Activated CD8-positive, alpha-beta memory T cell treated with anti-CD3 and anti-CD28 coated beads, Interleukin-2, amount 50 U/mL, for 24 hours (primary cell): ENCODE results near the gene RAB40B.
"Not testable (repeated sequence)": the region's sequence is repeated elsewhere in the genome, so short reads cannot be mapped to it uniquely, and the experiment has no call there.

ENCODE experiments used
- DNase-seq: peaks from one replicate; pipeline ENCODE4 v3.0.0-alpha.2; 2020; ENCODE audit errors: extremely low read depth

Gene RAB40B

DNA sequence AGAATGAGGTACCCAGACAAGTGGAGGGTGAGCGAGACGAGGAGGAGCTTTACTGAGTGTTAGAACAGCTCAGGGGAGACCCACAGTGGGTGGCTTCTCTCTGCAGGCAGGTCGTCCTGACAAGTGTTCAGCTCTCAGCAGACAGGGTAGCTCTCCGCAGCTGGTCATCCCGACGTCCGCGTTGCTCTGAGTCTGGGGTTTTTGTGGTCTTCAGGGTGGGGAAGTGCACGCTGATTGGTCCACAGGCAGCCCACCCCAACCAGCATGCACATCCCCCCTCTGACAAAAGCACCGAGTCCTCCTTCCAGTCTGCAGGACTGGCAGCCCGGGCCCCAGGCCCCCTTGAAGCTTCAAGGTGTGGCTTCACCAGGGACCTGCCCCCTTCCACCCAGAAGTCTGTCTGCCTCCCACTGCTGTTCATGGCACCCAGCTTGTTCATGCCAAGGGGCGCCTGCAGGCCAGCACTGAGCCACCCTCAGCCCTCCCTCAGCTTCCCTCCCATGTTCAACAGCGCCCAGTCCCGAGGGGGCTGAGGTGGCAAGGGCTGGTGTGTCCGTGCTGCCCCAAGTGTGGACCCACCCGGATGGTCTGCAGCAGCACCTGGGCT, 30.4 kb downstream of the RAB40B start:
- no peak for DNase-seq

DNA sequence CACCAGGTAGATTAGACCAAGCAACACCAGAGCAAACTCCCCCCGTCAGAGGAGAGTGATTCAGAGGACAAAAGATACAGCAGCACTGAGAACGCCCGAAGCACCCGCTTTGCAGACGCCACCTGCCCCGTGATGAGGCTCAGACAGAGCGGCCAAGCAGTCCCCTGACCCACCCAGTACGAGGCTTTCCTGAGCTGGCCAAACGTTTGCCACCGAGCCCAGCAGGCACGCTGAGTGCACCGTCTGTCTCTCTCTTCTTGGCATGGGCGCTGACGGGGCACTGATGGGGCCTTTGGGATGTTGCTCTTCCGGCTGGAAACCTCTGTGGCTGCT, 30.9 kb downstream of the RAB40B start:
- no peak for DNase-seq

DNA sequence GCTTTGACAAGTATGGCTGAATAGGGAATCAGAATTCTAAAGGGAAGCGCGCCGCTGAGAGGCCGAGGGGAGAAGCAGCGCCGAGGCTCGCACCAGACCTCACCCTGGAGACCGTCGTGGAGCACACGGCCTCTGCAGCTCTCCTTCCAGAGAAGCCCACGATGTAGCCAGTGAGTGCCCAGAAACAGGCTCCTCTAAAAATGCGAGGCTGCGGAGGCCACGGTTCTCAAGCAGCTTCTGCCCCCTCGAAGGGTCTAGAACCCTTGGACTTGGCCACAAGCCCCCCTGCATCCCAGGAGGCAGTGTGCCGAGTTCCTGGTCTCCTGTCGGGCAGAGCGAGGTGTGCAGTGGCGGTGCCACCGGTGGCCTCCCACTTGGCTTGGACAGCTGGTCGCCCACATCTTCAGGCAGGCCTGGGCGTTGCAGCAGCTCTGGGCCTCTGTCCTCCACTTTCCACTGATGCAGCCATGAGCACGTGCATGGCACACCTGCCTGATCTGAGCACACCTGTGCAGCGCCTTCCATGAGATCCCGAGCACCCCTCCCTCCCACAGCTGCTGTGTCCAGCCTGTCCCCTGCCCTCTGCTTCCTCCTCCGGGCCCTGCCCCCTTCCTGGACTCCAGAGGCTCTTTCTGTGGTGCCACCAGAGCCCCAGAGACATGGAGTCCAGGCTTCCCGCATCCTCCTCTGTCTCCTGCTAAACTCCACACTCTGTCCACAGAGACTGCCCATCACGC, 31.4 kb downstream of the RAB40B start:
- no peak for DNase-seq

DNA sequence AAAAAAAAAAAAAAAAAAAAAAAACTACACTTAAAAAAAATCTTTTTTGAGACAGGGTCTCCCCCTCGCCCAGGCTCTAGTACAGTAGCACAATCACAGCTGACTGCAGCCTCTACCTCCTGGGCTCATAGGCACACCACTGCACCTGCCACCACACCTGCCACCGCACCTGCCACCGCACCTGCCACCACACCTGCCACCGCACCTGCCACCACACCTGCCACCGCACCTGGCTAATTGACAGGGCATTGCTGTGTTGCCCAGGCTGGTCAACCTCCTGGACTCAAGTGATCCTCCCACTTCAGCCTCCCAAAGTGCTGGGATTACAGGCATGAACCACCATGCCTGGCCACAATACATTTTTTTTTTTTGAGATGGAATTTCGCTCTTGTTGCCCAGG, 32.6 kb downstream of the RAB40B start:
- DNase-seq, result no peak

DNA sequence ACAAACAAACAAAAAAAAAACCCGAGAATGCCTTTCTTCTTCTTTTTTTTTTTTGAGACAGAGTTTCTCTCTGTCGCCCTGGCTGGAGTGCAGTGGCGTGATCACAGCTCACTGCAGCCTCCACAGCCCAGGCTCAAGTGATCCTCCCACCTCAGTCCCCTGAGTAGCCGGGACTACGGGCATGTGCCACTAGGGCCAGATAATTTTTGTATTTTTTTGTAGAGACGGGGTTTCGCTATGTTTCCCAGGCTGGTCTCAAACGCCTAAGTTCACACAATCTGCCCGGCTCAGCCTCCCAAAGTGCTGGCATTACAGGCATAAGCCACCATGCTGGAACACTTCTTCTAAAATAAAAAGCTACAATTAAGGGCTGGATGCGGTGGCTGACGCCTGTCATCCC, 33.3 kb downstream of the RAB40B start:
- no peak for DNase-seq

DNA sequence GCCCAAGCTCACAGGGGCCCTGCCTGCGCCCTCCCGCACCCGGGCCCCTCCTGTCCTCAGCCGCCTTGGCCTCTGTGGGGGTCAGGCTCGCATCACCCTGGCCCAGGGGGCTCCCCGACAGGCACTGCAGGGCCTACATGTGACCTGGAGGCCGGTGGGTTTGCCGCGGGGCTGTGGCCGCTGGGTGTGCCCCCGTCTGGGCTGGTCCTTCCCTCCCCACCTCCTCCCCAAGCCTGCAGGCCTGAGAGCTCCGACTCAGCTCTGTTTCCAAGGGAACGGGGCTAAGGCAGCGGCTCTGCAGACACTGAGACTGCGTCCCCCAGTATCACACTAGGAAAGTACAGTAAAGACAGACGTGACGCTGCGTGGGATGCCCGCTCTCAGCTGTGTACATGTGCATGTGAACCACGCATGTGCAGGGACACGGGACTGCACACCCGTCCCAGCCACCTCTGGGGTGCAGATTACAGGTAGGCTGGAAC, 33.8 kb downstream of the RAB40B start:
- no peak for DNase-seq

DNA sequence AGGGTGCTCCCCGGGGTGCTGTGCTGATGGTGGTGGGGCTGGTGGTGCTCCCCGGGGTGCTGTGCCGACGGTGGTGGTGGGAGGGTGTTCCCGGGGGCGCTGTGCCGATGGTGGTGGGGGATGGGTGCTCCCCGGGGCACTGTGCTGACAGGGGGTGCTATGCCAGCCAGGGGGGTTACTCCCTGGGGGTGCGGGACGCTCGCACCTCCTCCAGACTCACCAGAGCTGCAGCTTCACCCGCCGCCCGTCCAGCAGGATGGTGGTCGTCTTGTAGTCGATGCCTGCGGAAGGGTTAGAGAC, 34.3 kb downstream of the RAB40B start:
- DNase-seq, result no peak

DNA sequence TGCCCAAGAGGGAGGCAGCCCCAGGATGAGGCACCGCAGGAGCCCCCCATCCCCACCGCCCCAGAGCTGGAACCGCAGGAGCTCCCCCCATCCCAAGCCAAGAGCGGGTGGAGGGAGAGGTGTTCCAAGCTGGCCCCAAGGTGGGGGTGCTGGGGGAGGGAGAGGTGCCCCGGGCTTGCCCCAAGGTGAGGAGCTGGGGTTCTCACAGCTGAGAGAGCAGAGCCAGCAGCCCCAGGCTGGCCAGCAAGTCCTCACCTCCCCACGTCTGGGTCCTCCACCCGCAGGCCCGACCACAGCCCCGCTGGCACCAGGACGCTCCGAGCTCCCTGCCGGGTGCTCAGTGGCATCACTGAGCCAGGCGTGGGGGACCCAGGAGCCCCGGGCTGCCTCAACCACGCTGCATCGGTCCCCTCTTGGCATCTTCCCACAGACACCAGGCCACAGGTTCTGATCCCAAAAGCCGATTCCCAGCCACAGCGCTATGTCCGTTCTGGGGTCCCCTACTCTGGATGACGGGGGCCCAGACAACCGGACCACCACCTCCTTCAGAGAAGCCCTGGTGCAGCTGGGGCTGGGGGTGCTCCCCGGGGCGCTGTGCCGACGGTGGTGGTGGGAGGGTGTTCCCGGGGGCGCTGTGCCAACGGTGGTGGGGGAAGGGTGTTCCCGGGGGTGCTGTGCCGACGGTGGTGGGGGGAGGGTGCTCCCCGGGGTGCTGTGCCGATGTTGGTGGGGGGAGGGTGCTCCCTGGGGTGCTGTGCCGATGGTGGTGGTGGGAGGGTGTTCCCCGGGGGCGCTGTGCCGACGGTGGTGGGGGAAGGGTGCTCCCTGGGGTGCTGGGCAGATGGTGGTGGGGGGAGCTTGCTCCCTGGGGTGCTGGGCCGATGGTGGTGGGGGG, 34.9 kb downstream of the RAB40B start:
- no peak for DNase-seq

DNA sequence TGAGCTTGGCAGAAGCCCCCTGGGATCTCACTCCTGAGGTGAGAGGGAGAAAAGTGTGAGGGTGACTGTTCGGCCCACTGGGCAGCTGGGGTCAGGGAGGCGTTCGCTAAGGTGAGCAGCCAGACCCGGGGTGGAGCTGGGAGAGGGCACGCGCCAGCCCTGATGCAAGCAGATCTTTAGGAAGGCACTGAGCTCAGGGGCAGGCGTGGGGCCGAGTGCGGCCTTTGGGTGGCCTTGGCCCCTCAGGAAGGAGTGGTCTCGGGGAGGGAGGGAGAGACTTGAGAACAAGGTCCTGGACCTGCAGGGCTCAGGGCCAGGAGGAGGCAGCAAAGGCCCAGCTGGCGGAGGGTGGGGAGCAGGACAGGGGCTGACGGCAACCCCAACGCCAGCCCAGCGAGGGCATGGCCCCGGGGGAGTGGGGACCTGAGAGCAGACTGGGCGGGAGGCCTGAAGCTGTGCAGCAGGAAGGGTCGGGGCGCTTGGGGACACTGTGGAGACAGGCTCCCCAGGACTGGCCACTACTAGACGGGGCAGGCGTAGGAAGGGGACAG, 35.7 kb downstream of the RAB40B start:
- no peak for DNase-seq

DNA sequence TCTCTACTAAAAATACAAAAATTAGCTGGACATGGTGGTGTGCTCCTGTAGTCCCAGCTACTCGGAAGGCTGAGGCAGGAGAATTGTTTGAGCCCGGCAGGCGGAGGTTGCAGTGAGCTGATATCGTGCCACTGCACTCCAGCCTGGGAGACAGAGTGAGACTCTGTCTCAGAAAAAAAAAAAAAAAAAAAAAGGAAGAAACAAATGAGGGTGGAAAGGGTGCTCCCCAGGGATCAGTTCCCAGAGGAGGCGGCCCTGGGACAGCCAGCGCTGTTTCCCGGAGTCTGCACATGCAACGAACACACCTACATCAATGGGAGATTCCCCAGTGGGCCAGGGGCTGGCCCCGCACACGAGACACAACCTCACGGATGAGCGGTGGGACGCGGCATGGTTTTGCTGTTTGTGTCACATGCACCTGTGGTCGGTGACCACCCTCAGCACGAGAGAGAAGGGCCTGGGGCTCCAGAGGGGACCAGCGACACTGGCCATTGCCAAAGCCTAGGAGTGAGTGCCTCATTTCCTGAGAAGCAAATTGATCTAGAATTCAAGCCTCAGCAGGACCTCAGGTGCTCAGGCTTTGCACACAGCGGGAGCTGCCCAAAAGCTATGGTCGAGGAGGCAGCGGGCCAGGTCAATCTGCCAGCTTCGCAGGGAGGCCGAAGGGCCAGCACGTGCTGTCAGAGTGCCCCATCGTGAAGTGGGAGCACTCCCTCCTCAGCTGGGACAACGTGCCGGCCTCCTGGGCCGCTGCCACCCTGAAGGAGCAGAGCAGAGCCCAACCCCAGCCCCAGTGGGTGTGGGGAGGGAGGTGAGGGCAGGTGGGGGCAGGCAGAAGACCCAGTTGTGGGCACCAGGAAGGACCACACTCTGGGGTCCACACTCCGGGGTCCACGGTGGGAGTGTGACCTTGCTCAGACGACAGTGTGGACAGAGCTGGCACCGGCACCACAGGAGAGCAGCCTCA, 36.5 kb downstream of the RAB40B start:
- no peak for DNase-seq

DNA sequence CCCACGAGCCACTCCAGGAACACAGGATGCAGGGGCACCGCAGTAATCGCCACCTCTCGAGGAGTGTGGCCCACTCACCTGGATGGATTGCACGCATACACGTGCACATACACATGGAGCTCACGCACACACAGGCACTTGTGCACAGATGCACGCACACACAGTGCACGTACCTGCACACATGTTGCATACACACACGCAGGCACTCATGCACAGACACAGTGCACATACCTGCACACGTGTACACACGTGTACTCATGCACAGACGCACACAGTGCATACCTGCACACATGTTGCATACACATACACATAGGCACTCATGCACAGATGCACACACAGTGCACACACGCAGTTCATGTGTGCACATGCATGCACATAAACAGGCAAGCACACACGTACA, 38.6 kb downstream of the RAB40B start:
- DNase-seq, result no peak

DNA sequence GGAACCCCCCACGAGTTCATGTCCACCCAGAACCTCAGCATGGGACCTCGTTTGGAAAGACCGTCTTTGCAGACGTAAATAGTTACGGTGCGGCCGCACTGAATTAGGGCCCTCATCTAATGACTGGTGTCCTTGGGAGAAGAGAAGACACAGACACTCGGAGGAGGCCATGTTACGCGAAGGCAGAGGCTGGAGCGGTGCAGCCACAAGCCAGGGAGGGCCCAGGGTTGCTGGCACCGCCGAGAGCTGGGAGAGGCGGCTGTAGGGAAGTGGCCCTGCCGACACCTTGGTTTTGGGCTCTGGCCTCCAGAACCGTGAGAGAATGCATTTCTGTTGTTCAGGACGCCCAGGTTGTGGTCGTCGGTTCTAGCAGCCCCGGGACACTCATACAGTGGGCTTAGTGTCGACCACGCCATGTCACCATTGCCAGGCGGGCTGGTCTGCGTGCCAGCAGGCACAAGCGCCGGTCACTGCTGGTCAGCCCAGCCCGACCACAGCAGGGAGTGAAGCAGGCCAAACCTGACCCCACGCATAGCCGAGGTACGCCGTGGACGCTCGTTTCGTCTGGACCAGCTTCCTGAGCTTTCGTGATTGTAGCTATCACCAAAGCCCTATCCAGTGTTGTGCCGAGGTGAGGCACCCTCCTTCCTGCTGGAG, 39.6 kb downstream of the RAB40B start:
- DNase-seq, result no peak

DNA sequence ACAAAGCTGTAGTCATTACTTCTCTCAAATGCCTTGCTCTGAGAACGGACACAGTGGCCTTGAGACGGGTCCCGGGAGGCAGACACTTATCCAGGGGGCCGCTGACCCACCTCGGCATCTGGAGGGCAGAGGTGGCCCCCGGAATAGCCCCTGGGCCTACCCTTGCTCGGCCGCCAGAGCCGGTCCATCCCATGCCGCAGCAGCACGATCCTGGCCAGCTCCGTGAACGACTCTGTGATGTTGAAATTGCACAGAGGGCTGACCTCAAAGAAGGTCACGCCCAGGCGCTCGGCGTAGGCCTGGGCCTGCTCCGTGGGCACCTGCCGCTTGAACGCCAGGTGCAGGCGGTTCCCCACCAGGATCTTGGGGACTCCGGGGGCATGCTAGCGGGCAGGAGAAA, 40.2 kb downstream of the RAB40B start:
- no peak for DNase-seq

DNA sequence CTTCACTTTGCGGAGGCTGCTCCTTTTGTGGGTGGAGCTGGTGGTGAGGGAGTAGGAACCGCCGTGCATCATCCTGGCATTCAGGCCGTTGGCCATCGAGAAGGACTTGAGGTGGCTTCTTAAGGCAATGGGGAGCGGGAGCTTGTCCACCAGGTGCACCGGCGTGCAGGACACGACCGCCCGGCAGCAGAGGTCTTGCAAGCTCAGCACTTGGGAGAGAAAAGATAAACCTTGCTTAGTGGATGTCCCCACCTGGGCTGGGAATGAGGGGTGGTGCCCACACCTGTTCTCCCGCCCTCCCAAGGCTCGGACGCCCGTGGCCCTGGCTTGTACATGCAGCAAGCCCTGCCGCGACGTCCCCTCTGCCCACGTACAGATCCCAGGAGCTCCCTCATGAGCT, 40.6 kb downstream of the RAB40B start:
- no peak for DNase-seq

DNA sequence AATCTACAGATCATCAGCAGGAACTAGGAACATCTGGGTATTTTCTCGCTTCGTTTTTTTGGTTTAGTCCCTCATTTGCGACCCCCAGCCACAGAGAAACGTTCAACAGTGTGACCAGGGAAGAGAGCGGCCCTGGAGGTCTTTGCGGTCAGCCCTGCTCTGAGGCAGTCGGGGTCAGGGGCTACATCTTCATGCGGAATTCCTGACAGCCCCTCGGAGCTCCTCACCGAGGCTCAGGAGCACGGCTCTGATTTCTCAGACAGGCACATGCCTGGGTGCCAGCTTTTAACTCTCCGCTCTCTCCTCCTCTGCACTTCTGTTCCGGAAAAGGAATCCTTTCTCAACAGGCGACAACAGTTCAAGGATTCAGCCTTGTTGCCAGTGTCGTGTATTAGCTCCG, 42.2 kb downstream of the RAB40B start:
- DNase-seq, result no peak

DNA sequence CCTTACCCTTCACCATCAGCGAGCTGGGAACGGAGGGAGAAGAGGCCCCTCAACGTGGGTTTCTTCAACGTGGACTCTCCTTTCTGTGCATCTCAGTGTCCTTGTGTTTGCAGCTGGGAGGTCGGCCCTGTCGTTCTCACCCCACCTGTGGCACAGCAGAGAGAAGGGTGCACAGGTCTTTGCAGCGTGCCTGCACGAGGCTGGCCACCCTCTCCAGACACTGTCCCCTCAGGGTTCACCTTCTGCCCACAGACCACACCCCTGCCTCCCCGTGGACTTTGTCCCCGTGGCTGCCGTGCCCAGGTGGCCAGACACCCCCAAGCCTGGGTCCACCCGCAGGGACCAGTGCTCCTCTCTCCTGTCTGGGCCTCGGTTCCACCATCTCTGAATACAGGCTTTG, 43.0 kb downstream of the RAB40B start:
- DNase-seq, result no peak

DNA sequence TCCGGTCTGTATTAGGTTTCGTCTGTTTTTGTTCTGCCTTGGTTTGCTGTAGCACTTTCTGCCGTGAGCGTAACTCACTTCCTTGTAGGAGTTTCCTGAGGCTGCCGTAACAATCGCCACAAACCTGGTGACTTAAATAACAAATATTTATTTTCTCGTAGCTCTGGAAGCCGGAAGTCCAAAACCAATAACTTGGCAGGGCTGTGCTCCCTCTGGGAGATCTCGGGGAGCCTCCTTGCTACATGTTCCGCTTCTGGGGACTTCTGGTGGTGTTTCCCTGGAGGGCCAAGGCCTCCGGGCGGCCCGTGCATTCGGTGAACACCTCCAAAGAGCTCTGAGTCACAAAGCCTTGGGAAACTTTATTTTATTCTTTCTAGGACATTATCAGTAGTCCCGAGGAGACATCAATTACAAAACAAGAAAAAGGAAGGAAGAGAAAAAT, 43.4 kb downstream of the RAB40B start:
- no peak for DNase-seq

DNA sequence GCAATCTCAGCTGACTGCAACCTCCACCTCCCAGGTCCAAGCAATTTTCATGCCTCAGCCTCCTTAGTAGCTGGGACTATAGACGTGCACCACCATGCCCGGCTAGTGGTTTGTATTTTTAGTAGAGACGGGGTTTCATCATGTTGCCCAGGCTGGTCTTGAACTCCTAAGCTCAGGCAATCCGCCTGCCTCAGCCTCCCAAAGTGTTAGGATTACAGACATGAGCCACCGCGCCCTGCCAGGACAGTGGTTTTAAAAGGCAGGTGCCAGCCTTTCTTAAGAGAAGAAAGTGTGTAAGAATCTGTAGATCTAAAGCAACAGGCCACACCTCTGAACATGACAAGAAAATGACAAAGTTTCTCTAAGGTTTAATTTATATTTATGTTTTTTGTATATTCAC, 43.9 kb downstream of the RAB40B start:
- not testable (repeated sequence) for DNase-seq

DNA sequence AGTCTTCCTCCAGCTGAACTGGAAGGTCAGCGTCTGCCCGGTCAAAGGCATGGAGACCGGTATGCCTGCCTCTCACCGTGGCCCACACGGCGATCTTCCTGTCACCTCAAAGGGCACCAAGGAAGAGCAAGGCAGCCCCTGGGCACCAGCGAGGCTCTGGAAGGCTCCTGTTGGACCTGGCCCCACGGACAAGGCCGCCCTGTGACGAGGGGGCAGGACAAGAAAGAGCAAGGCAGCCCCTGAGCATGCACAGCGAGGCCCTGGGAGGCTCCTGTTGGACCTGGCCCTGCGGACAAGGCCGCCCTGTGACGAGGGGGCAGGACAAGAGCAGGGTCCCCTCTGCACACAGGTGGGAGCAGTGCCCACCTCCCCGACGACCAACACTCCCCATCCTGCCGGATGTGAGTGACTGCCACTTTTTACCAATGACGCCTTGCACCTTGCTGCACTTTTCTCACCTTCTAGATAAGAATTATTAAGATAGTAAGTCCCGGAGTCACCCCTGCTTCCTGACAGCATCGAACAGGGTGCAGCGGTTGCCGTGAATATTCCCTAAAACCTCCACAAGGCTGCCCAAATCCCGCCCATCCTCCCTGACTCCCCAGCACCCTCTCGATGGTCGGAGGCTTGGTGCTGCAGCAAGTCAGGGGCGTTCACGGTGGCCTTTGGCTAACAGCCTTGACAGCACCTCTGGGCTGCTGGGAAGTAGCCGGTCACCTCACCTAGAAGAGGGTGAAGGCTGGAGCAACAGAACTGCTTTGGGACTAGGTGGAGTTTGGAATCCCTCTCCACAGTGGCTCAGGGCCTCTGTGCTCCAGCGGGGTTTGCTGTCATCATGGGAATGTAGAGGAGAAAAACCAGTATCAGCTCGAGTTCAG, 44.6 kb downstream of the RAB40B start:
- no peak for DNase-seq

DNA sequence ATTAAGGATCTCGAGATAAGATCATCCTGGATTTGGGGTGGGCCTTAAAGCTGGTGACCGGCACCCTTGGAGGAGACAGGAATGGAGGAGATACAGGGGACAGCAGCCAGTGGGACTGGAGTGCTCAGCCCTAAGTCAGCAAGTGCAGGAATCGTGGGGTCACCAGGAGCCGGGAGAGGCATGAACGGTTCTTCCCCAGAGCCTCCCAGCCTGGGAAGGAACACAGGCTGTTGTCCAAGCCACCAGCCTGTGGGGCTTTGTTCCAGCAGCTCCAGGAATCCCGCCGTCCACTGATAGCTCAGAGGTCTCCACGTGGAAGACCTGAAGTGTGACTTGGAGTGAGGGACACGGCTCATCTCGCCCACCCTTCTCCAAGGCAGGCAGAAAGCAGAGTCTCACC, 47.8 kb downstream of the RAB40B start:
- DNase-seq, result no peak
